ENCODE results near the gene KIAA1143.

- no peak for TF ChIP-seq ZNF76 (tag by site-specific recombination; IDR thresholded peaks at IDR 0.05; ENCODE audit: borderline replicate concordance, low read depth)
- TF ChIP-seq PRDM1 (tag by site-specific recombination; IDR thresholded peaks at IDR 0.05) = no peak
- TF ChIP-seq ZSCAN16 (tag by site-specific recombination; IDR thresholded peaks at IDR 0.05) = no peak
- TF ChIP-seq CTCF (tag by site-specific recombination; IDR thresholded peaks at IDR 0.05) = no peak
- TF ChIP-seq REST (tag by site-specific recombination; IDR thresholded peaks at IDR 0.05) = no peak
- no peak for TF ChIP-seq ZNF513 (tag by site-specific recombination; IDR thresholded peaks at IDR 0.05)
- no peak for TF ChIP-seq ZNF214 (tag by site-specific recombination; IDR thresholded peaks at IDR 0.05; ENCODE audit: borderline replicate concordance)
- TF ChIP-seq ZNF18 (tag by site-specific recombination; IDR thresholded peaks at IDR 0.05) = no peak
- TF ChIP-seq ZNF777 (tag by site-specific recombination; IDR thresholded peaks at IDR 0.05; ENCODE audit: borderline replicate concordance) = no peak
- no peak for TF ChIP-seq HOXD13 (CRISPR knock-in tag; IDR thresholded peaks at IDR 0.05; ENCODE audit: borderline replicate concordance)
- no peak for TF ChIP-seq ZNF398 (tag by site-specific recombination; IDR thresholded peaks at IDR 0.05)
Observed at GRCh38 chr3:44772099-44772442, 10.7 kb upstream of the KIAA1143 start.

Measured in HEK293 (cell line).